ENCODE measurements around the gene OR52I2. TPM values are rescaled to one million over a fixed set of nuclear protein-coding genes. Genes with fewer than 3 reads are reported as not detected.

Gene OR52I2
- total RNA-seq, result not detected in 2 replicates

GRCh38 chr11:4581443-4581842 is at the start of gene OR52I2:
Gene OR52I2, plus strand, starts transcription at chr11:4581743.
- H3K4me1 Mint-ChIP-seq (ENCODE audit: low read depth), result no peaks in the 10 kb centered on the region
- H3K27ac Mint-ChIP-seq, result no peak within 1 kb of the TSS
- intact Hi-C loops (cut with micrococcal nuclease), result no loop called here
- no peaks in the 10 kb centered on the region for H3K36me3 Mint-ChIP-seq (ENCODE audit: low read depth)
- no peak for DNase-seq (ENCODE audit: low spot score)
- H3K27me3 Mint-ChIP-seq (ENCODE audit: low read depth), result peaks cover 26% of the 10 kb centered on the region
- no peak within 1 kb of the TSS for H3K4me3 Mint-ChIP-seq (ENCODE audit: low read depth)
- H3K9me3 Mint-ChIP-seq, result no peaks in the 10 kb centered on the region

GRCh38 chr11:4539603-4540219 is 41.8 kb upstream of the OR52I2 start:
- Mint-ChIP-seq H3K36me3 (ENCODE audit: low read depth) (no peaks in the 10 kb centered on the region), H3K27me3 (ENCODE audit: low read depth) (peaks cover 6% of the 10 kb centered on the region), H3K4me3 (ENCODE audit: low read depth) (no peak overlapping the region), H3K9me3 (no peaks in the 10 kb centered on the region), H3K4me1 (ENCODE audit: low read depth) (no peaks in the 10 kb centered on the region), H3K27ac (no peak overlapping the region)
- intact Hi-C loops (cut with micrococcal nuclease), result loop anchor here (1.0 kb wide), 1 partner anchor 352 kb away; no protein-coding TSS in a partner anchor
- peak; percentile 11 for DNase-seq (ENCODE audit: low spot score)

- H3K4me3 Mint-ChIP-seq (ENCODE audit: low read depth), result no peak overlapping the region
- no peaks in the 10 kb centered on the region for H3K4me1 Mint-ChIP-seq (ENCODE audit: low read depth)
- H3K27me3 Mint-ChIP-seq (ENCODE audit: low read depth), result peaks cover 8% of the 10 kb centered on the region
- DNase-seq (ENCODE audit: low spot score), result no peak
- no peak overlapping the region for H3K27ac Mint-ChIP-seq
- intact Hi-C loops (cut with micrococcal nuclease), result no loop called here
- H3K9me3 Mint-ChIP-seq, result no peaks in the 10 kb centered on the region
- H3K36me3 Mint-ChIP-seq (ENCODE audit: low read depth), result no peaks in the 10 kb centered on the region
Measured at GRCh38 chr11:4541071-4541470, 40.5 kb upstream of the OR52I2 start.

- no peak overlapping the region for H3K27ac Mint-ChIP-seq
- H3K4me1 Mint-ChIP-seq (ENCODE audit: low read depth), result no peaks in the 10 kb centered on the region
- H3K9me3 Mint-ChIP-seq, result no peaks in the 10 kb centered on the region
- DNase-seq (ENCODE audit: low spot score), result no peak
- H3K27me3 Mint-ChIP-seq (ENCODE audit: low read depth), result peaks cover 4% of the 10 kb centered on the region
- H3K36me3 Mint-ChIP-seq (ENCODE audit: low read depth), result no peaks in the 10 kb centered on the region
- H3K4me3 Mint-ChIP-seq (ENCODE audit: low read depth), result no peak overlapping the region
- intact Hi-C loops (cut with micrococcal nuclease), result no loop called here
Measured at GRCh38 chr11:4543561-4543960, 38.0 kb upstream of the OR52I2 start.

GRCh38 chr11:4544891-4545290 is 36.7 kb upstream of the OR52I2 start, which contains the start of gene OR52M1:
Gene OR52M1, plus strand, starts transcription at chr11:4545191. Its CDS starts 0 bp downstream, at chr11:4545191.
- no peaks in the 10 kb centered on the region for H3K4me1 Mint-ChIP-seq (ENCODE audit: low read depth)
- H3K27ac Mint-ChIP-seq, result no peak within 1 kb of the TSS
- H3K36me3 Mint-ChIP-seq (ENCODE audit: low read depth), result no peaks in the 10 kb centered on the region
- H3K9me3 Mint-ChIP-seq, result no peaks in the 10 kb centered on the region
- H3K27me3 Mint-ChIP-seq (ENCODE audit: low read depth), result peaks cover 4% of the 10 kb centered on the region
- intact Hi-C loops (cut with micrococcal nuclease), result no loop called here
- no peak within 1 kb of the TSS for H3K4me3 Mint-ChIP-seq (ENCODE audit: low read depth)
- DNase-seq (ENCODE audit: low spot score), result no peak

GRCh38 chr11:4546878-4547277 is 34.7 kb upstream of the OR52I2 start:
- Mint-ChIP-seq H3K36me3 (ENCODE audit: low read depth) (no peaks in the 10 kb centered on the region), H3K4me3 (ENCODE audit: low read depth) (no peak overlapping the region), H3K27me3 (ENCODE audit: low read depth) (peaks cover 2% of the 10 kb centered on the region), H3K9me3 (no peaks in the 10 kb centered on the region), H3K27ac (no peak overlapping the region), H3K4me1 (ENCODE audit: low read depth) (no peaks in the 10 kb centered on the region)
- intact Hi-C loops (cut with micrococcal nuclease), result no loop called here
- no peak for DNase-seq (ENCODE audit: low spot score)

- intact Hi-C loops (cut with micrococcal nuclease), result no loop called here
- no peak overlapping the region for H3K27ac Mint-ChIP-seq
- H3K4me1 Mint-ChIP-seq (ENCODE audit: low read depth), result no peaks in the 10 kb centered on the region
- peaks cover 1% of the 10 kb centered on the region for H3K27me3 Mint-ChIP-seq (ENCODE audit: low read depth)
- no peak for DNase-seq (ENCODE audit: low spot score)
- H3K9me3 Mint-ChIP-seq, result no peaks in the 10 kb centered on the region
- no peaks in the 10 kb centered on the region for H3K36me3 Mint-ChIP-seq (ENCODE audit: low read depth)
- H3K4me3 Mint-ChIP-seq (ENCODE audit: low read depth), result no peak overlapping the region
Measured at GRCh38 chr11:4547416-4547815, 34.1 kb upstream of the OR52I2 start.

GRCh38 chr11:4551346-4551979 is 30.1 kb upstream of the OR52I2 start:
- no peaks in the 10 kb centered on the region for H3K9me3 Mint-ChIP-seq
- no peaks in the 10 kb centered on the region for H3K36me3 Mint-ChIP-seq (ENCODE audit: low read depth)
- H3K27me3 Mint-ChIP-seq (ENCODE audit: low read depth), result peaks cover 4% of the 10 kb centered on the region
- DNase-seq (ENCODE audit: low spot score), result no peak
- intact Hi-C loops (cut with micrococcal nuclease), result loop anchor here (1.0 kb wide), 1 partner anchor 364 kb away; no protein-coding TSS in a partner anchor
- no peak overlapping the region for H3K27ac Mint-ChIP-seq
- H3K4me3 Mint-ChIP-seq (ENCODE audit: low read depth), result no peak overlapping the region
- no peaks in the 10 kb centered on the region for H3K4me1 Mint-ChIP-seq (ENCODE audit: low read depth)

GRCh38 chr11:4559527-4560440 is 21.8 kb upstream of the OR52I2 start:
- H3K27ac Mint-ChIP-seq, result no peak overlapping the region
- H3K9me3 Mint-ChIP-seq, result peaks cover 7% of the 10 kb centered on the region
- no peaks in the 10 kb centered on the region for H3K36me3 Mint-ChIP-seq (ENCODE audit: low read depth)
- no peak overlapping the region for H3K4me3 Mint-ChIP-seq (ENCODE audit: low read depth)
- H3K27me3 Mint-ChIP-seq (ENCODE audit: low read depth), result peaks cover 6% of the 10 kb centered on the region
- DNase-seq (ENCODE audit: low spot score), result no peak
- intact Hi-C loops (cut with micrococcal nuclease), result no loop called here
- H3K4me1 Mint-ChIP-seq (ENCODE audit: low read depth), result no peaks in the 10 kb centered on the region

- Mint-ChIP-seq H3K27me3 (ENCODE audit: low read depth) (peaks cover 6% of the 10 kb centered on the region), H3K4me3 (ENCODE audit: low read depth) (no peak overlapping the region), H3K9me3 (peaks cover 7% of the 10 kb centered on the region), H3K27ac (no peak overlapping the region), H3K4me1 (ENCODE audit: low read depth) (no peaks in the 10 kb centered on the region), H3K36me3 (ENCODE audit: low read depth) (no peaks in the 10 kb centered on the region)
- intact Hi-C loops (cut with micrococcal nuclease), result no loop called here
- no peak for DNase-seq (ENCODE audit: low spot score)
Measured at GRCh38 chr11:4560467-4560866, 21.1 kb upstream of the OR52I2 start.

- DNase-seq (ENCODE audit: low spot score), result no peak
- H3K27ac Mint-ChIP-seq, result no peak overlapping the region
- no peak overlapping the region for H3K4me3 Mint-ChIP-seq (ENCODE audit: low read depth)
- H3K27me3 Mint-ChIP-seq (ENCODE audit: low read depth), result peaks cover 2% of the 10 kb centered on the region
- peaks cover 7% of the 10 kb centered on the region for H3K9me3 Mint-ChIP-seq
- intact Hi-C loops (cut with micrococcal nuclease), result no loop called here
- H3K36me3 Mint-ChIP-seq (ENCODE audit: low read depth), result no peaks in the 10 kb centered on the region
- no peaks in the 10 kb centered on the region for H3K4me1 Mint-ChIP-seq (ENCODE audit: low read depth)
Measured at GRCh38 chr11:4565371-4565770, 16.2 kb upstream of the OR52I2 start.

- Mint-ChIP-seq H3K27ac (no peak overlapping the region), H3K4me1 (ENCODE audit: low read depth) (no peaks in the 10 kb centered on the region), H3K9me3 (peaks cover 4% of the 10 kb centered on the region), H3K36me3 (ENCODE audit: low read depth) (no peaks in the 10 kb centered on the region), H3K27me3 (ENCODE audit: low read depth) (peaks cover 6% of the 10 kb centered on the region), H3K4me3 (ENCODE audit: low read depth) (no peak overlapping the region)
- DNase-seq (ENCODE audit: low spot score), result no peak
- intact Hi-C loops (cut with micrococcal nuclease), result no loop called here
Measured at GRCh38 chr11:4569075-4569474, 12.5 kb upstream of the OR52I2 start.

GRCh38 chr11:4576880-4577279 is 4.7 kb upstream of the OR52I2 start:
- intact Hi-C loops (cut with micrococcal nuclease), result no loop called here
- H3K9me3 Mint-ChIP-seq, result no peaks in the 10 kb centered on the region
- H3K4me1 Mint-ChIP-seq (ENCODE audit: low read depth), result peaks cover 6% of the 10 kb centered on the region
- no peak for DNase-seq (ENCODE audit: low spot score)
- no peak overlapping the region for H3K27ac Mint-ChIP-seq
- H3K4me3 Mint-ChIP-seq (ENCODE audit: low read depth), result no peak overlapping the region
- H3K27me3 Mint-ChIP-seq (ENCODE audit: low read depth), result peaks cover 22% of the 10 kb centered on the region
- H3K36me3 Mint-ChIP-seq (ENCODE audit: low read depth), result no peaks in the 10 kb centered on the region

All from activated T-helper 2 cell treated with anti-CD3 and anti-CD28 coated beads, Interferon-gamma antibody, Interleukin-2, Interleukin-4, amounts not matched to agents 10 μg/mL and 5 μg/mL and 100 μg/mL, durations not matched to agents 14 hours and 24 hours and 36 hours (primary cell).